GM12891 (cell line): ENCODE results near the gene KLHL26.

ENCODE experiments used
- PAX5 ChIP-seq: IDR thresholded peaks from 2 replicates; pipeline ENCODE4 v1.6.1; 2011; ENCODE audit warnings: low read length, moderate library complexity, mild to moderate bottlenecking; ENCODE audit not compliant: insufficient read depth, severe bottlenecking
- POLR2A ChIP-seq: IDR thresholded peaks from 2 replicates; pipeline ENCODE4 v1.6.1; 2011; ENCODE audit warnings: low read depth, low read length, control low read depth
- POLR2AphosphoS5 ChIP-seq: IDR thresholded peaks from 2 replicates; pipeline ENCODE4 v1.6.1; 2011; ENCODE audit warnings: low read depth, low read length, control low read depth
- SPI1 ChIP-seq: IDR thresholded peaks from 2 replicates; pipeline ENCODE4 v1.6.1; 2011; ENCODE audit warnings: low read depth, low read length, control low read depth
- TAF1 ChIP-seq: IDR thresholded peaks from 2 replicates; pipeline ENCODE4 v1.6.1; 2011; ENCODE audit warnings: low read depth, low read length, control low read depth

GRCh38 chr19:18677156-18677555 is 40.3 kb downstream of the KLHL26 start:
- TF ChIP-seq POLR2AphosphoS5 = no peak
- no peak for TF ChIP-seq POLR2A
- TF ChIP-seq TAF1 = no peak
- TF ChIP-seq SPI1 = no peak
- no peak for TF ChIP-seq PAX5
